Measurements from ENCODE around the gene RELL2.

The RELL2 gene

GRCh38 chr5:141640051-141640415 is 3.2 kb downstream of the RELL2 start:
- DNase-seq (ENCODE audit: extremely low spot score) = no peak
- ChIA-PET POLR2A (no interaction called here), CTCF (interaction anchor here (1.0 to 26.1 kb wide), 5 partner anchors 8 to 48 kb away, joined by 3 to 442 read pairs (median 11); partner anchors contain the start of genes DIAPH1 and FCHSD1)
- TF ChIP-seq CTCF (IDR thresholded peaks at IDR 0.05; ENCODE audit: control extremely low read depth, extremely low read depth, low read depth, missing control alignments) = no peak

GRCh38 chr5:141640698-141641097 is 3.9 kb downstream of the RELL2 start:
- TF ChIP-seq CTCF (IDR thresholded peaks at IDR 0.05; ENCODE audit: control extremely low read depth, extremely low read depth, low read depth, missing control alignments) = no peak
- no peak for DNase-seq (ENCODE audit: extremely low spot score)
- POLR2A ChIA-PET = interaction anchor here (0.6 kb wide), 1 partner anchor 349 kb away, joined by 5 read pairs; no protein-coding TSS in a partner anchor
- CTCF ChIA-PET = interaction anchor here (1.2 to 26.1 kb wide), 5 partner anchors 9 to 49 kb away, joined by 4 to 442 read pairs (median 11); partner anchors contain the start of genes DIAPH1 and FCHSD1

- ChIA-PET POLR2A (no interaction called here), CTCF (interaction anchor here (1.7 to 26.1 kb wide), 7 partner anchors 9 to 327 kb away, joined by 6 to 442 read pairs (median 11); partner anchors contain the start of genes DIAPH1, FCHSD1 and RNF14)
- DNase-seq (ENCODE audit: extremely low spot score) = peak; percentile 54
- no peak for TF ChIP-seq CTCF (IDR thresholded peaks at IDR 0.05; ENCODE audit: control extremely low read depth, extremely low read depth, low read depth, missing control alignments)
These were observed 5.0 kb downstream of the RELL2 start for GRCh38 chr5:141641634-141642267.

- CTCF ChIA-PET = interaction anchor here (1.2 to 26.1 kb wide), 6 partner anchors 8 to 323 kb away, joined by 4 to 442 read pairs (median 6); partner anchors contain the start of genes DIAPH1, HDAC3, RELL2 and RNF14
- POLR2A ChIA-PET = no interaction called here
- no peak for TF ChIP-seq CTCF (IDR thresholded peaks at IDR 0.05; ENCODE audit: control extremely low read depth, extremely low read depth, low read depth, missing control alignments)
- DNase-seq (ENCODE audit: extremely low spot score) = no peak
These were observed 9.2 kb downstream of the RELL2 start for GRCh38 chr5:141646026-141646425.

GRCh38 chr5:141647242-141647641 is 10.4 kb downstream of the RELL2 start:
- no peak for DNase-seq (ENCODE audit: extremely low spot score)
- CTCF ChIA-PET = interaction anchor here (1.1 to 26.1 kb wide), 6 partner anchors 9 to 322 kb away, joined by 3 to 442 read pairs (median 6); partner anchors contain the start of genes DIAPH1, HDAC3, RELL2 and RNF14
- POLR2A ChIA-PET = no interaction called here
- TF ChIP-seq CTCF (IDR thresholded peaks at IDR 0.05; ENCODE audit: control extremely low read depth, extremely low read depth, low read depth, missing control alignments) = no peak

- ChIA-PET CTCF (interaction anchor here (1.1 to 26.1 kb wide), 5 partner anchors 10 to 84 kb away, joined by 3 to 442 read pairs (median 6); partner anchors contain the start of genes DIAPH1, HDAC3 and RELL2), POLR2A (no interaction called here)
- no peak for DNase-seq (ENCODE audit: extremely low spot score)
- no peak for TF ChIP-seq CTCF (IDR thresholded peaks at IDR 0.05; ENCODE audit: control extremely low read depth, extremely low read depth, low read depth, missing control alignments)
These were observed 11.1 kb downstream of the RELL2 start for GRCh38 chr5:141647851-141648250.
